Activated T-cell treated with anti-CD3 and anti-CD28 coated beads, Interleukin-2, amount 50 U/mL, for 72 hours (primary cell): ENCODE results near the gene ADCY10. TPM values are rescaled to one million over a fixed set of nuclear protein-coding genes. Genes with fewer than 3 reads are reported as not detected.

Experiments used
- ATAC-seq, 2 donors: fragments of 150-1000 bp; cut with Tn5 transposase; replicated peaks in 1 of 2; 2 replicates each; pipeline ENCODE4 v1.10.0; 2021; ENCODE audit warnings: moderate library complexity in 2 of 2, mild to moderate bottlenecking in 1 of 2
- DNase-seq, 2 donors: peaks; one replicate each; pipeline ENCODE4 v3.0.0; 2021 to 2022; ENCODE audit warnings: mixed read lengths in 1 of 2
- H3K27ac Mint-ChIP-seq: one replicate; pipeline ENCODE4 v1.8.0; 2022; ENCODE audit warnings: mild to moderate bottlenecking, moderate library complexity, mixed read lengths
- H3K27me3 Mint-ChIP-seq: one replicate; pipeline ENCODE4 v1.8.0; 2022; ENCODE audit warnings: low read depth, mixed read lengths
- H3K36me3 Mint-ChIP-seq, 2 donors: one replicate each; pipeline ENCODE4 v1.8.0; 2022; ENCODE audit warnings: mixed read lengths in 2 of 2, mild to moderate bottlenecking in 1 of 2; ENCODE audit not compliant: insufficient read depth in 2 of 2
- H3K4me1 Mint-ChIP-seq: one replicate; pipeline ENCODE4 v1.8.0; 2022; ENCODE audit warnings: low read depth, mixed read lengths
- H3K4me3 Mint-ChIP-seq, 2 donors: one replicate each; pipeline ENCODE4 v1.8.0; 2022; ENCODE audit warnings: mild to moderate bottlenecking in 2 of 2, mixed read lengths in 2 of 2, moderate library complexity in 2 of 2
- H3K9me3 Mint-ChIP-seq, 2 donors: one replicate each; pipeline ENCODE4 v1.8.0; 2022; ENCODE audit warnings: mixed read lengths in 2 of 2
- total RNA-seq, 2 donors: library from RNA; stranded (reverse); gene quantifications; one replicate each; pipeline ENCODE4 v1.2.3, GENCODE V29; 2022

ADCY10 gene
- total RNA-seq = under 1 TPM; 0.07 to 0.12 TPM

- Mint-ChIP-seq H3K27ac (no peak within 1 kb of the TSS), H3K4me3 (no peak within 1 kb of the TSS), H3K27me3 (peaks cover 12% of the 10 kb centered on the region), H3K36me3 (peaks cover 2 to 5% of the 10 kb centered on the region in 2 donors), H3K4me1 (no peaks in the 10 kb centered on the region), H3K9me3 (peaks cover 5% of the 10 kb centered on the region in 2 donors)
- ATAC-seq (no peak), DNase-seq (no peak)
Observed at GRCh38 chr1:167913895-167914496, at the start of gene ADCY10. Gene ADCY10 (minus strand): TSS chr1:167914134. CDS start chr1:167905140, 8,994 bp downstream.

GRCh38 chr1:167957710-167958109 is 43.8 kb upstream of the ADCY10 start:
- no peak for DNase-seq
- Mint-ChIP-seq H3K27me3 (no peaks in the 10 kb centered on the region), H3K4me1 (peaks cover 9% of the 10 kb centered on the region), H3K36me3 (peaks cover 5 to 12% of the 10 kb centered on the region in 2 donors), H3K9me3 (no peaks in the 10 kb centered on the region), H3K27ac (no peak overlapping the region), H3K4me3 (no peak overlapping the region)
- no peak for ATAC-seq

GRCh38 chr1:167955915-167956314 is 42.0 kb upstream of the ADCY10 start:
- H3K27ac Mint-ChIP-seq = no peak overlapping the region
- no peak for DNase-seq
- peaks cover 5 to 6% of the 10 kb centered on the region in 2 donors for H3K36me3 Mint-ChIP-seq
- H3K4me3 Mint-ChIP-seq = no peak overlapping the region
- no peak for ATAC-seq
- H3K4me1 Mint-ChIP-seq = peaks cover 10% of the 10 kb centered on the region
- no peaks in the 10 kb centered on the region for H3K27me3 Mint-ChIP-seq
- H3K9me3 Mint-ChIP-seq = no peaks in the 10 kb centered on the region

GRCh38 chr1:167950569-167950968 is 36.6 kb upstream of the ADCY10 start:
- Mint-ChIP-seq H3K27me3 (no peaks in the 10 kb centered on the region), H3K9me3 (no peaks in the 10 kb centered on the region), H3K36me3 (peaks cover 3 to 5% of the 10 kb centered on the region in 2 donors), H3K27ac (no peak overlapping the region), H3K4me1 (peaks cover 26% of the 10 kb centered on the region), H3K4me3 (no peak overlapping the region)
- DNase-seq = no peak
- ATAC-seq = no peak

- ATAC-seq (no peak), DNase-seq (no peak)
- no peak overlapping the region for H3K4me3 Mint-ChIP-seq
- no peak overlapping the region for H3K27ac Mint-ChIP-seq
- peaks cover 3 to 7% of the 10 kb centered on the region in 2 donors for H3K36me3 Mint-ChIP-seq
- H3K27me3 Mint-ChIP-seq = no peaks in the 10 kb centered on the region
- peaks cover 34% of the 10 kb centered on the region for H3K4me1 Mint-ChIP-seq
- H3K9me3 Mint-ChIP-seq = no peaks in the 10 kb centered on the region
Observed at GRCh38 chr1:167949785-167950184, 35.9 kb upstream of the ADCY10 start.

GRCh38 chr1:167947733-167948132 is 33.8 kb upstream of the ADCY10 start:
- Mint-ChIP-seq H3K27me3 (no peaks in the 10 kb centered on the region), H3K9me3 (peaks cover 0 to 3% of the 10 kb centered on the region in 2 donors), H3K4me3 (peak overlapping the region in 1 of 2 donors; percentile 20), H3K27ac (peak overlapping the region; percentile 25), H3K4me1 (peaks cover 39% of the 10 kb centered on the region), H3K36me3 (peaks cover 5 to 11% of the 10 kb centered on the region in 2 donors)
- ATAC-seq = no peak
- no peak for DNase-seq

GRCh38 chr1:167943541-167943940 is 29.6 kb upstream of the ADCY10 start:
- H3K9me3 Mint-ChIP-seq = peaks cover 0 to 3% of the 10 kb centered on the region in 2 donors
- H3K27ac Mint-ChIP-seq = no peak overlapping the region
- no peak overlapping the region for H3K4me3 Mint-ChIP-seq
- ATAC-seq (no peak), DNase-seq (no peak)
- H3K27me3 Mint-ChIP-seq = no peaks in the 10 kb centered on the region
- H3K36me3 Mint-ChIP-seq = peaks cover 3 to 8% of the 10 kb centered on the region in 2 donors
- peaks cover 32% of the 10 kb centered on the region for H3K4me1 Mint-ChIP-seq

GRCh38 chr1:167940264-167940663 is 26.3 kb upstream of the ADCY10 start:
- H3K27ac Mint-ChIP-seq = no peak overlapping the region
- peaks cover 0 to 3% of the 10 kb centered on the region in 2 donors for H3K9me3 Mint-ChIP-seq
- peaks cover 21% of the 10 kb centered on the region for H3K4me1 Mint-ChIP-seq
- no peak for DNase-seq
- no peak for ATAC-seq
- no peak overlapping the region for H3K4me3 Mint-ChIP-seq
- peaks cover 7 to 10% of the 10 kb centered on the region in 2 donors for H3K36me3 Mint-ChIP-seq
- H3K27me3 Mint-ChIP-seq = no peaks in the 10 kb centered on the region

- ATAC-seq (no peak), DNase-seq (no peak)
- no peaks in the 10 kb centered on the region for H3K27me3 Mint-ChIP-seq
- peak overlapping the region; percentile 96 for H3K27ac Mint-ChIP-seq
- peaks cover 31% of the 10 kb centered on the region for H3K4me1 Mint-ChIP-seq
- peak overlapping the region; percentile 88 to 91 for H3K4me3 Mint-ChIP-seq
- H3K9me3 Mint-ChIP-seq = no peaks in the 10 kb centered on the region
- peaks cover 5 to 6% of the 10 kb centered on the region in 2 donors for H3K36me3 Mint-ChIP-seq
Observed at GRCh38 chr1:167938080-167938636, 24.2 kb upstream of the ADCY10 start.

GRCh38 chr1:167937709-167938010 is 23.7 kb upstream of the ADCY10 start:
- Mint-ChIP-seq H3K27ac (peak overlapping the region; percentile 96), H3K36me3 (peaks cover 5 to 6% of the 10 kb centered on the region in 2 donors), H3K4me1 (peaks cover 36% of the 10 kb centered on the region), H3K9me3 (no peaks in the 10 kb centered on the region), H3K27me3 (no peaks in the 10 kb centered on the region), H3K4me3 (peak overlapping the region; percentile 88 to 91)
- no peak for DNase-seq
- ATAC-seq = no peak

GRCh38 chr1:167936930-167937708 is 23.2 kb upstream of the ADCY10 start, which contains the start of gene MPC2:
Gene MPC2 (minus strand): TSS chr1:167937072. CDS start chr1:167935841, 1,231 bp downstream.
- DNase-seq (peak; percentile 71 to 75), ATAC-seq (peak; percentile 20)
- peaks cover 41% of the 10 kb centered on the region for H3K4me1 Mint-ChIP-seq
- H3K27me3 Mint-ChIP-seq = no peaks in the 10 kb centered on the region
- peak within 1 kb of the TSS; percentile 98 for H3K27ac Mint-ChIP-seq
- H3K4me3 Mint-ChIP-seq = peak within 1 kb of the TSS; percentile 88 to 91
- H3K36me3 Mint-ChIP-seq = peaks cover 5 to 6% of the 10 kb centered on the region in 2 donors
- no peaks in the 10 kb centered on the region for H3K9me3 Mint-ChIP-seq

- H3K36me3 Mint-ChIP-seq = peaks cover 5 to 6% of the 10 kb centered on the region in 2 donors
- peak; percentile 97 for DNase-seq
- H3K27me3 Mint-ChIP-seq = no peaks in the 10 kb centered on the region
- H3K9me3 Mint-ChIP-seq = no peaks in the 10 kb centered on the region
- H3K27ac Mint-ChIP-seq = peak within 1 kb of the TSS; percentile 98
- peaks cover 41% of the 10 kb centered on the region for H3K4me1 Mint-ChIP-seq
- peak; percentile 83 to 84 for ATAC-seq
- peak within 1 kb of the TSS; percentile 88 to 91 for H3K4me3 Mint-ChIP-seq
Observed at GRCh38 chr1:167936068-167936929, 22.4 kb upstream of the ADCY10 start, which contains the start of gene DCAF6. Gene DCAF6 (plus strand): TSS chr1:167936683. CDS start chr1:167936912, 229 bp downstream.
